ENCODE data around the gene RFLNA.
A peak's percentile ranks its signal among the peaks of the same experiment; 100 is the strongest.

Gene RFLNA

GRCh38 chr12:124294780-124295341 lies at the start of gene RFLNA:
RFLNA (plus strand) TSS chr12:124295093; CDS start chr12:124295430, 337 bp downstream.
- CTCF ChIA-PET: interaction anchor here (1.0 to 1.2 kb wide), 3 partner anchors 26 to 258 kb away, joined by 4 to 5 read pairs (median 4); no protein-coding TSS in a partner anchor
- DNase-seq (ENCODE audit: low read depth, low spot score): no peak
- no peak for TF ChIP-seq CTCF (IDR thresholded peaks at IDR 0.05; ENCODE audit: insufficient read depth, low read length, missing control alignments)
- H3K4me3 ChIP-seq (ENCODE audit: low read depth, low read length): peak within 1 kb of the TSS; percentile 42
- POLR2A ChIA-PET: no interaction called here

- POLR2A ChIA-PET: no interaction called here
- no peak for TF ChIP-seq CTCF (IDR thresholded peaks at IDR 0.05; ENCODE audit: insufficient read depth, low read length, missing control alignments)
- no peak overlapping the region for H3K4me3 ChIP-seq (ENCODE audit: low read depth, low read length)
- no peak for DNase-seq (ENCODE audit: low read depth, low spot score)
- CTCF ChIA-PET: no interaction called here
Observed at GRCh38 chr12:124247331-124247730, 47.6 kb upstream of the RFLNA start.

GRCh38 chr12:124248941-124249825 lies 45.7 kb upstream of the RFLNA start:
- POLR2A ChIA-PET: interaction anchor here (0.7 kb wide), 1 partner anchor 248 kb away, joined by 3 read pairs; no protein-coding TSS in a partner anchor
- CTCF ChIA-PET: no interaction called here
- no peak for TF ChIP-seq CTCF (IDR thresholded peaks at IDR 0.05; ENCODE audit: insufficient read depth, low read length, missing control alignments)
- no peak for DNase-seq (ENCODE audit: low read depth, low spot score)
- H3K4me3 ChIP-seq (ENCODE audit: low read depth, low read length): no peak overlapping the region

- ChIA-PET POLR2A (no interaction called here), CTCF (interaction anchor here (0.9 kb wide), 1 partner anchor 9 kb away, joined by 3 read pairs; no protein-coding TSS in a partner anchor)
- H3K4me3 ChIP-seq (ENCODE audit: low read depth, low read length): no peak overlapping the region
- no peak for TF ChIP-seq CTCF (IDR thresholded peaks at IDR 0.05; ENCODE audit: insufficient read depth, low read length, missing control alignments)
- no peak for DNase-seq (ENCODE audit: low read depth, low spot score)
Observed at GRCh38 chr12:124251186-124251585, 43.7 kb upstream of the RFLNA start.

GRCh38 chr12:124252964-124253363 lies 41.9 kb upstream of the RFLNA start:
- ChIA-PET CTCF (interaction anchor here (1.0 kb wide), 1 partner anchor 11 kb away, joined by 3 read pairs; no protein-coding TSS in a partner anchor), POLR2A (no interaction called here)
- no peak for DNase-seq (ENCODE audit: low read depth, low spot score)
- no peak for TF ChIP-seq CTCF (IDR thresholded peaks at IDR 0.05; ENCODE audit: insufficient read depth, low read length, missing control alignments)
- no peak overlapping the region for H3K4me3 ChIP-seq (ENCODE audit: low read depth, low read length)

GRCh38 chr12:124254126-124254525 lies 40.8 kb upstream of the RFLNA start:
- CTCF ChIA-PET: interaction anchor here (1.0 kb wide), 2 partner anchors 10 kb away, joined by 3 read pairs; no protein-coding TSS in a partner anchor
- no peak for DNase-seq (ENCODE audit: low read depth, low spot score)

More at GRCh38 chr12:124254126-124254525, 40.8 kb upstream of the RFLNA start:
- TF ChIP-seq CTCF (IDR thresholded peaks at IDR 0.05; ENCODE audit: insufficient read depth, low read length, missing control alignments): no peak
- POLR2A ChIA-PET: no interaction called here
- H3K4me3 ChIP-seq (ENCODE audit: low read depth, low read length): no peak overlapping the region
